Ureter (tissue), 1 donor: ENCODE data around the gene EIF6. TPM values are rescaled to one million over a fixed set of nuclear protein-coding genes. Genes with fewer than 3 reads are reported as not detected.
"Not testable (repeated sequence)": the region's sequence is repeated elsewhere in the genome, so short reads cannot be mapped to it uniquely, and the experiment has no call there.

Experiments
- DNase-seq: peaks from one replicate; pipeline ENCODE4 v3.0.0-alpha.2; 2020; ENCODE audit warnings: low spot score
- total RNA-seq: library from RNA; stranded (reverse); gene quantifications from one replicate; pipeline ENCODE4 v1.2.4, GENCODE V29; 2023
- donor health status: DM: yes; HTN: yes; CAD: no.

The EIF6 gene
- total RNA-seq, 1 donor from 2014 or later: 191 TPM

DNA sequence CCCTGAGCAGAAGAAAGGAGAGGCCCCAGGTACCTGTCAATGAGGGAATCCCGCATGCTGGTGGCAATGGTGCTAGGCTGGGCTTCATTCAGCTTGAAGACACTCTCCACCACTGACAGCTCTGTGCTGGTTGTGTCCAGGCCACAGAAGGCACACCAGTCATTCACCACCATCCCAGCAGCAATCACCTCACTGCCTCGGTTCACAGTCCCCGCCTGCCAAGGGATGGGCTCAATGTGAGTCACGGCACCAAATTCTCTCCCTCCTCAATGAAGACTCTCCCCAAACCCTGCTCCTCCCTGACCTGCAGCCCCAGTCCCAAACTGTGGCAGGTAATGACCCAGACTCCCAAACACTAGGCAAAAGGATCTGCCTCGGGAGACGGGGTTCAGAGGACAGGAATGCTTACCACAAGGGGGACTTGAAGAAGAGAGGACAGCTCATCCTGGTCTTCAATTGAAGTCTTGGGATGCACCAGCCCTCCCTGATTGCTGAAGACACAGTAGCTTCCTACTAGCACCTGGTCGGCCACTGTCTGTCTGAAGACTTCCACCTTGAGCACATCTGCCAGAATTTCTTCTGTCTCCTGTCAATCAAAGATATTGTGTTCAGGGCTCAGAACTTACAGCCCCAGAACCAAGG is 4.9 kb downstream of the EIF6 start:
- no peak for DNase-seq

GRCh38 chr20:35279040-35279439 is 5.5 kb downstream of the EIF6 start:
- peak; percentile 76 for DNase-seq

GRCh38 chr20:35277531-35278395 is 6.8 kb downstream of the EIF6 start, which contains the start of gene MMP24OS:
Gene MMP24OS, minus strand, starts transcription at chr20:35278122. Its CDS starts 193 bp downstream, at chr20:35277929.
- DNase-seq: peak; percentile 91

GRCh38 chr20:35277127-35277526 is 7.4 kb downstream of the EIF6 start:
- DNase-seq: no peak

DNA sequence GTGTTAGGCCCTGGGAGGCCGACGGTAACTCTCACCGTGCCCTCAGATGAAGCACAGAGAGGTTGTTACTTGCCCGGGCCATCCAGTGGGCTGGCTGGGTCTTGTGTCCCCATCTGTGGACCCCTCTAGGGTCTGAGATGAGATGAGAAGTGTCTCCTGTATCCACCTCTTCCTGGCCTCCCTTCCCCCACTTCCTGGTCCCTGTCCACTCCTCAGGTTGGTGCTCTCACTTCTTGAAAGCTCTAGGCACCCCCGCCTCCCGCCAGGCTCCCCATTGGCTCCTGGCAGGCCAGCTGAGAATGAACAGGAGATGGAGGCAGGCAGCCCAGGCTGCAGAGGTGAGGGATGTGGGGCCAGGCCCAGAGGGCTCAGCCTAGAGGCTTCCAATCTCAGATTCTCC is 8.2 kb downstream of the EIF6 start:
- DNase-seq: no peak

- no peak for DNase-seq
Observed at GRCh38 chr20:35275741-35276251, 8.8 kb downstream of the EIF6 start.

GRCh38 chr20:35274172-35275092 is 10.1 kb downstream of the EIF6 start:
- no peak for DNase-seq

GRCh38 chr20:35273449-35274171 is 11.0 kb downstream of the EIF6 start:
- DNase-seq: no peak

DNA sequence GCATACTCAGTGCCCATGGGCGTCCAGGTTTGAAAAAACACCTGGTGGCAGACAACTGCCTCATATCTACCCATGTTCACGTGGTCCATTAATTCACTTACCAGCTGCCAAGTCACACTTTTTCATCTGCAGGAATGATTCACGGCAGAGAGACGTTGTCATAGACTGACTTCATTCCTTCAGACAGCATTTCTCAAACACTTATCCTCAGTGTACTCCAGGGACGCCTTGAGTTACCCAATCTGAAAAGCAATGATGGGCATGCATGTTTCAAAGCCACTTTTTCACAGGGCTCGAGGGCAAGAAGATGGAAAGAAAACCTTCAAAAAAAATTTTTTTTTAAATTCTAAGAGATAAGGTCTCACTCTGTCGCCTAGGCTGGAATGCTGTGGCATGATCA is 12.7 kb downstream of the EIF6 start:
- DNase-seq: no peak

GRCh38 chr20:35271073-35271882 is 13.3 kb downstream of the EIF6 start:
- no peak for DNase-seq

DNA sequence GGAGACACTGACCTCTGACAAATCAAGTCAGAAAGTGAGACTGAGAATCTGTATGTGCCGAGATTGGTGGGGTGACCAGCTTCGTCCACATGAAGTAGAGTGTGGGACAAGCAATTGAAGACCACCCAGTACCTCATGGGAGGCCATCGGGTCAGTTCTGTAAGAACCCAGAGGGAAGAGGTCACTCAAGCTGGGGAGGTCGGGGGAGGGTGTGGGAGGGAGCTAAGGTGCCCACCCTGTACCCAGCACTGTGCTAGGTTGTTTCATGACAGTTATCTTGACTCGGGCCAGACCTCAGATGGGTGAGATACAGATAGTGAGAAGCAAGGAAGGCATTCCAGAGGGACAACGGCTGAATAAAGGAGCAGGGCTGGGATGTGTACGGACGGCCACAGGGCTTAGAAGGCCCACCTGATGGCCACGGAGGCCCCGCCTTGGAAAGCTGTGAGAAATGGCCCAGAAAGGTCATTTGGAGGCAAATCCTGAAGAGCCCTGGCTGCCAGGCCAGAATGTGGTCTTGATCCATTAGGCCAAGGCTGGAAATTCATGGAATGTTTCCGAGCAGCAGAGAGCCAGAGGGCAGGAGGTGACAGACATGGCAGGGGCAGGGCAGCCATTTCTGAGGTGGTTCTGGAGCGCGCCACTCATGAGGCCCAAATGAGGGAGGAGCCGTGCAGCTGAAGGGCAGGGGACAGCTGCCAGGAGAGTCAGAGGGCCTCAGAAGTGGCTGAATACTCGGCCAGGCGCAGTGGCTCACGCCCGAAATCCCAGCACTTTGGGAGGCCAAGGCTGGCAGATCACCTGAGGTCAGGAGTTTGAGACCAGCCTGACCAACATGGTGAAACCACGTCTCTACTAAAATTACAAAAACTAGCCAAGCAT is 14.3 kb downstream of the EIF6 start:
- DNase-seq: no peak

DNA sequence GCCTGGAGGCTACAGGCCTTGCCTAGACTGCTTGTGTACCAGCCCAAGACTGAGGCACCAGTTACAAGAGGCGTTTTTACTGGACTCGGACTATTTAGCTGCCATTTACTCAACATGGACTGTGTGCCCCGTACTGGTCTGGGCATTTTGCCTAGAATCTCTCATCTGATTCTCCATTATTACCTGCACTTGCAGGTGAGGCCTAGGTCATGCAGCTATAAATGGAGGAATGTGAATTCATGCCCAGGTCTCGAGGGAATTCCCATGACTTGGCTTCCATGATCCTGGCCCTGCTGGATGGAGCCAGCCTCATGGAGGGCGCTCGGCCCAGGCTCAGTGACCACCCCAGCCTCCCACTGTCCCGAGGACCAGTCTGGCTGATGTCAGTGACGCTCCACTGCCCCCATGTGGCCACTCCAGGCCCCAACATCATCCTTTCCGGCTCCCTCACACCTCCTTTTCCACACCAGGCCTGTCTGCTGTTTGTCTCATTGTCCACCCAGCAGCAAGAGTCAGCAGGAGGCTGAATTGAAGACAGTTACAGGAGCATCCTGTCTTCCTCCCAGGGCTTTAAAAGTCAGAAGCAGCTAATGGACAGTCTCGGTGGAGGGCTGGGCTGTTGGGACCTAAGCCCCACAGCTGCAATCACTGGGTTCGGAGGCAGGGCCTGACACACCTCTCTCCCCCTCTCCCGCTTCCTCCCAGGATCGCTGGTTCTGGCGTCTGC is 15.4 kb downstream of the EIF6 start:
- DNase-seq: peak; percentile 63

DNA sequence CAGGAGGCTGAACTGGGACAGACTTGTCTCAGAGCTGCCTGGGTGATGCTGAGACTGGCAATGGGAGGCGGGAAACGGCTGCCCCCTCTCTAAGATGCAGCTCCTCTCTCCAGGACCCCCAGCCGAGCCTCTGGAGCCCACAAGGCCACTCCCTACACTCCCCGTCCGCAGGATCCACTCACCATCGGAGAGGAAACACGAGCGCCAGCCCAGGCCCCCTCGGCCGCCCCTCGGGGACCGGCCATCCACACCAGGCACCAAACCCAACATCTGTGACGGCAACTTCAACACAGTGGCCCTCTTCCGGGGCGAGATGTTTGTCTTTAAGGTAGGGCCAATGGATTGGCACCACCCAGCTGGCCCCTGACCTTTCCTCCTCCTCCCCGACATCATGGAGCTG is 17.5 kb downstream of the EIF6 start:
- DNase-seq: no peak

DNA sequence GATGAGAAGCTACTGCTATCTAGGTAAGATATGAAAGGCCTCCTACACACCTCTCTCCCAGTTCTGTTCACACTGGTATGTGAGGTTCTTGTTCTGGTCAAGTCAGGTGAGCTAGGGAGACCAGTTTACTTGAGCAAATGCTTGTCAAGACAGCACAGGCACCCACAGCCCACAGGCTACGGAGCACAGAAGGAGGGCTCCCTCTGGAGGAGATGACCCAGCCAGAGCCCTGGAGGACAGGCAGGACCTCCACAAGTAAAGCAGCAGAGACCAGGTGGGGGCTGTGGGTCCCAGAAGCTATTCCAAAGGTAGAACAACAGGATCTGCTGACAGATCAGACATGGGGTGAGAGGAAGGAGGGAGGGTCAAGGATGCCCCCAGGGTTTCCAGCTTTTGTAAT is 19.8 kb downstream of the EIF6 start:
- no peak for DNase-seq

DNA sequence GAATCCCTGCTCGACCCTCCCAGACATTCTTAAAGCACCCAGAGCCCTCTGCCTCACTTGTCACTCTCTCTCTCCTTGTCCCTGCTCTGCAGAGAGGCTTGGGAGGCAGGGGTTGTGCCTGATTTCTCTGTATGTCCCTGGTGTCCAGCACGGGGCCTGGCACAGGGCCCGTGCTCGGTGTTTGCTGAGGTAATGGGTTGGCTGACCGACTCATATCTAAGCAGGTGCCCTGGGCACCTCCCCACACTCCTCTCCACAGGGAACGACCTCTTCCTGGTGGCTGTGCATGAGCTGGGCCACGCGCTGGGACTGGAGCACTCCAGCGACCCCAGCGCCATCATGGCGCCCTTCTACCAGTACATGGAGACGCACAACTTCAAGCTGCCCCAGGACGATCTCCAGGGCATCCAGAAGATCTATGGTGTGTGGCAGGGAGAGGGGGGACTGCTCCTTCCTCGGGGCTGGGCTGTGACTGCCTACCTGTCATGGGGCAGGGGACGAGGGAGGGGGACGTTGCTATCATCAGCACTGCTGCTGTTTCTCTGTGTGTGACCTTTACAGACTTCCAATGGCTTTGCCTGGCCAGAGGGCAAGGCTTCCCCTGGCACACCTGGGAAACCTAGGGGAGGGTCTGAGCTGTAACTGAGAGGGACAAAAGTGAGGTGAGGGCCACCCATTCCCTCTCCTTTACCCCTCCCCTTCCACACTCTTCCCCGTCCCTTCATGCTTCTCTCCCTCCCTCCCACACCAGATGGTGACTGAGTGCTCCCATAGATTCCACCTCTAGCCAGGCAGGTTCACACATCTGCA is 20.8 kb downstream of the EIF6 start:
- DNase-seq: no peak

GRCh38 chr20:35262731-35263531 is 21.6 kb downstream of the EIF6 start:
- DNase-seq: peak; percentile 59

DNA sequence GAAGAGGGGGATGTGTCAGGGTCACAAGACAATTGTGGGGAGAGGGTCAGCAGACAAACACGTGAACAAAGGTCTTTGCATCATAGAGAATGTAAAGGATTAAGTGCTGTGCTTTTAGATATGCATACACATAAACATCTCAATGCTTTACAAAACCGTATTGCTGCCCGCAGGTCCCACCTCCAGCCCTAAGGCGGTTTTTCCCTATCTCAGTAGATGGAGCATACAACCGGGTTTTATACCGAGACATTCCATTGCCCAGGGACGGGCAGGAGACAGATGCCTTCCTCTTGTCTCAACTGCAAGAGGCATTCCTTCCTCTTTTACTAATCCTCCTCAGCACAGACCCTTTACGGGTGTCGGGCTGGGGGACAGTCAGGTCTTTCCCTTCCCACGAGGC is 22.3 kb downstream of the EIF6 start:
- not testable (repeated sequence) for DNase-seq
